HepG2 (cell line): ENCODE data around the gene RUSF1. TPM values are rescaled to one million over a fixed set of nuclear protein-coding genes. Genes with fewer than 3 reads are reported as not detected.

Source experiments
- ATRX ChIP-seq: sonication (generic); formaldehyde crosslinking; IDR thresholded peaks from 2 replicates; pipeline ENCODE4 v1.4.0; 2020; ENCODE audit warnings: missing genetic modification reagents, borderline replicate concordance
- FOSL1 ChIP-seq: sonication (generic); formaldehyde crosslinking; IDR thresholded peaks from 2 replicates; pipeline ENCODE4 v1.9.0; 2021; ENCODE audit warnings: missing genetic modification reagents, borderline replicate concordance
- FOXC1 ChIP-seq: sonication (generic); formaldehyde crosslinking; IDR thresholded peaks from 2 replicates; pipeline ENCODE4 v1.8.0; 2022; ENCODE audit warnings: mild to moderate bottlenecking, missing genetic modification reagents, borderline replicate concordance
- FOXK2 ChIP-seq: fragments of 450-650 bp; IDR thresholded peaks from 2 replicates; pipeline ENCODE4 v1.6.1; 2016
- HDAC2 ChIP-seq: sonication (generic); formaldehyde crosslinking; IDR thresholded peaks from 2 replicates; pipeline ENCODE4 v1.4.0; 2020; ENCODE audit warnings: missing genetic modification reagents
- KLF16 ChIP-seq, 2 experiments: sonication (generic) in 1 of 2; formaldehyde crosslinking in 1 of 2; IDR thresholded peaks; 2 replicates each; pipeline versions ENCODE4 v1.6.1 to v1.8.0; 2016 to 2023; ENCODE audit warnings: missing genetic modification reagents in 2 of 2, missing compliant biosample characterization in 1 of 2
- NFKBIZ ChIP-seq: IDR thresholded peaks from 2 replicates; pipeline ENCODE4 v1.6.1; 2018; ENCODE audit warnings: missing genetic modification reagents, missing compliant biosample characterization
- PAX8 ChIP-seq: sonication (generic); formaldehyde crosslinking; IDR thresholded peaks from 2 replicates; pipeline ENCODE4 v1.8.0; 2022; ENCODE audit warnings: mild to moderate bottlenecking, missing genetic modification reagents, borderline replicate concordance
- SMARCE1 ChIP-seq: fragments of 450-650 bp; IDR thresholded peaks from 2 replicates; pipeline ENCODE4 v1.6.1; 2017; ENCODE audit warnings: borderline replicate concordance
- SP5 ChIP-seq: IDR thresholded peaks from 2 replicates; pipeline ENCODE4 v1.6.1; 2016; ENCODE audit warnings: low read depth, borderline replicate concordance
- ZNF282 ChIP-seq: fragments of 450-650 bp; IDR thresholded peaks from 2 replicates; pipeline ENCODE4 v1.6.1; 2018; ENCODE audit not compliant: partially characterized antibody
- polyA plus RNA-seq, 8 experiments: library from polyadenylated mRNA; depleted of rRNA in 3 of 8; stranded (reverse) in 7 of 8; unstranded in 1 of 8; fragments of >200 nt; fragmentation: Illumina TruSeq in 4 of 8; extraction: Trizol in 4 of 8; gene quantifications; 2 replicates each; pipeline versions ENCODE4 v1.2.1 to v1.2.3, GENCODE V29; 2011 to 2016; ENCODE audit warnings: low read depth in 4 of 8, missing spikeins in 1 of 8, mixed read lengths in 1 of 8; ENCODE audit not compliant: insufficient read depth in 1 of 8
- total RNA-seq, 5 experiments: library from RNA; depleted of rRNA; stranded (reverse); fragments of >200 nt; fragmentation: Illumina TruSeq; extraction: Trizol; gene quantifications; 2 replicates each; pipeline ENCODE4 v1.2.3, GENCODE V29; 2016; ENCODE audit warnings: low read depth in 1 of 5
- TF ChIP-seq, protein P1 (sequence below): sonication (generic); formaldehyde crosslinking; IDR thresholded peaks from 2 replicates; pipeline ENCODE4 v1.4.0; 2020; ENCODE audit warnings: mild to moderate bottlenecking, missing genetic modification reagents
- TF ChIP-seq, protein P2 (sequence below): sonication (generic); formaldehyde crosslinking; IDR thresholded peaks from 2 replicates; pipeline ENCODE4 v1.5.1; 2020; ENCODE audit warnings: missing genetic modification reagents, mild to moderate bottlenecking, borderline replicate concordance
- TF ChIP-seq, protein P3 (sequence below): sonication (generic); formaldehyde crosslinking; IDR thresholded peaks from 2 replicates; pipeline ENCODE4 v1.4.0; 2020; ENCODE audit warnings: missing genetic modification reagents, borderline replicate concordance
- TF ChIP-seq, protein P4 (sequence below): sonication (generic); formaldehyde crosslinking; IDR thresholded peaks from 2 replicates; pipeline ENCODE4 v1.4.0; 2020; ENCODE audit warnings: missing genetic modification reagents

The RUSF1 gene
- total and polyA plus RNA-seq, 2 of the 13 experiments (the other 11 are each of a cell fraction or from before 2014, with no cell fraction given) = 40.8 to 50.2 TPM

DNA sequence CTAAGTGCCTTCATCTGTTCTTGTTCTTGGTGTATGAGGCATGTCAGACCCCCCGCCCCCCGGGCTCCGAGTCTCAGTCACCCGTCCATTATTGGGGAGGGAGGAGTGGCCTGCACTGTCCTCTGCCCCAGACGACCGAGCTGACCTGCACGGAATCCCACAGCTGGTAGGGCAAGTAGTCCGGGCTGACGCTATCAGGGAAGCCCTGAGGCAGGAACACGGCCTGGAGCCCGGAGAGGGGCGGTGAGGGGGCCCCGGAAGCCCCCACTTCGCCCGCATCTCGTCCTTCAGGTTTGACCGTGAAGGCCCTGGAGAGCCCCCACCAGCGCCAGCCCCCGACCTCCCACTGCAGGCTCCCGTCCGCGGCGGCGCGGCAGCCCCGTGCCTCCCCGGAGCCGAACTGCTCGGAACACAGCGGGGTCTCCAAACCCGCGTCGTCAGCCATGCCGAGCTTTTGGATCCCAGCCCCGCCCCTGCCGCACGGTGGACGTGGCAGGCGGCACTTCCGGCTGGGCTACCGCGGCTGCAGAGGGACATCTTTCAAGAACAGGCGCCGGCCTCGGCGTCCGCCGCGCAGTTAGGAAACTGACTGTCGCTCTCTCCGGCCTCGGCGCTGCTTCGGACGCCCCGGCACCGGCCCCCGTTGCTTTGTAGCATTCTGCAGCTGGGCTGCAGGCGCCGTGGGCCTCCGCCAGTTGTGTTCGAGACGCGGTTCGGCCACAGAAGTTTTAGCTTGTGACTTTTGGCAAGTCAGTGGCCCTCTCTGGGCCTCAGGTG lies at the start of gene RUSF1 (continued):
- peak in 1 of 2 experiments; percentile 99; a peak in 2 of 4 replicates for TF ChIP-seq KLF16 (CRISPR knock-in tag; IDR thresholded peaks at IDR 0.05)
- TF ChIP-seq FOXC1 (CRISPR knock-in tag) = peak; percentile 85; the same call in 1 of the 2 replicates
- TF ChIP-seq SMARCE1 = no peak
- TF ChIP-seq, protein P1, sequence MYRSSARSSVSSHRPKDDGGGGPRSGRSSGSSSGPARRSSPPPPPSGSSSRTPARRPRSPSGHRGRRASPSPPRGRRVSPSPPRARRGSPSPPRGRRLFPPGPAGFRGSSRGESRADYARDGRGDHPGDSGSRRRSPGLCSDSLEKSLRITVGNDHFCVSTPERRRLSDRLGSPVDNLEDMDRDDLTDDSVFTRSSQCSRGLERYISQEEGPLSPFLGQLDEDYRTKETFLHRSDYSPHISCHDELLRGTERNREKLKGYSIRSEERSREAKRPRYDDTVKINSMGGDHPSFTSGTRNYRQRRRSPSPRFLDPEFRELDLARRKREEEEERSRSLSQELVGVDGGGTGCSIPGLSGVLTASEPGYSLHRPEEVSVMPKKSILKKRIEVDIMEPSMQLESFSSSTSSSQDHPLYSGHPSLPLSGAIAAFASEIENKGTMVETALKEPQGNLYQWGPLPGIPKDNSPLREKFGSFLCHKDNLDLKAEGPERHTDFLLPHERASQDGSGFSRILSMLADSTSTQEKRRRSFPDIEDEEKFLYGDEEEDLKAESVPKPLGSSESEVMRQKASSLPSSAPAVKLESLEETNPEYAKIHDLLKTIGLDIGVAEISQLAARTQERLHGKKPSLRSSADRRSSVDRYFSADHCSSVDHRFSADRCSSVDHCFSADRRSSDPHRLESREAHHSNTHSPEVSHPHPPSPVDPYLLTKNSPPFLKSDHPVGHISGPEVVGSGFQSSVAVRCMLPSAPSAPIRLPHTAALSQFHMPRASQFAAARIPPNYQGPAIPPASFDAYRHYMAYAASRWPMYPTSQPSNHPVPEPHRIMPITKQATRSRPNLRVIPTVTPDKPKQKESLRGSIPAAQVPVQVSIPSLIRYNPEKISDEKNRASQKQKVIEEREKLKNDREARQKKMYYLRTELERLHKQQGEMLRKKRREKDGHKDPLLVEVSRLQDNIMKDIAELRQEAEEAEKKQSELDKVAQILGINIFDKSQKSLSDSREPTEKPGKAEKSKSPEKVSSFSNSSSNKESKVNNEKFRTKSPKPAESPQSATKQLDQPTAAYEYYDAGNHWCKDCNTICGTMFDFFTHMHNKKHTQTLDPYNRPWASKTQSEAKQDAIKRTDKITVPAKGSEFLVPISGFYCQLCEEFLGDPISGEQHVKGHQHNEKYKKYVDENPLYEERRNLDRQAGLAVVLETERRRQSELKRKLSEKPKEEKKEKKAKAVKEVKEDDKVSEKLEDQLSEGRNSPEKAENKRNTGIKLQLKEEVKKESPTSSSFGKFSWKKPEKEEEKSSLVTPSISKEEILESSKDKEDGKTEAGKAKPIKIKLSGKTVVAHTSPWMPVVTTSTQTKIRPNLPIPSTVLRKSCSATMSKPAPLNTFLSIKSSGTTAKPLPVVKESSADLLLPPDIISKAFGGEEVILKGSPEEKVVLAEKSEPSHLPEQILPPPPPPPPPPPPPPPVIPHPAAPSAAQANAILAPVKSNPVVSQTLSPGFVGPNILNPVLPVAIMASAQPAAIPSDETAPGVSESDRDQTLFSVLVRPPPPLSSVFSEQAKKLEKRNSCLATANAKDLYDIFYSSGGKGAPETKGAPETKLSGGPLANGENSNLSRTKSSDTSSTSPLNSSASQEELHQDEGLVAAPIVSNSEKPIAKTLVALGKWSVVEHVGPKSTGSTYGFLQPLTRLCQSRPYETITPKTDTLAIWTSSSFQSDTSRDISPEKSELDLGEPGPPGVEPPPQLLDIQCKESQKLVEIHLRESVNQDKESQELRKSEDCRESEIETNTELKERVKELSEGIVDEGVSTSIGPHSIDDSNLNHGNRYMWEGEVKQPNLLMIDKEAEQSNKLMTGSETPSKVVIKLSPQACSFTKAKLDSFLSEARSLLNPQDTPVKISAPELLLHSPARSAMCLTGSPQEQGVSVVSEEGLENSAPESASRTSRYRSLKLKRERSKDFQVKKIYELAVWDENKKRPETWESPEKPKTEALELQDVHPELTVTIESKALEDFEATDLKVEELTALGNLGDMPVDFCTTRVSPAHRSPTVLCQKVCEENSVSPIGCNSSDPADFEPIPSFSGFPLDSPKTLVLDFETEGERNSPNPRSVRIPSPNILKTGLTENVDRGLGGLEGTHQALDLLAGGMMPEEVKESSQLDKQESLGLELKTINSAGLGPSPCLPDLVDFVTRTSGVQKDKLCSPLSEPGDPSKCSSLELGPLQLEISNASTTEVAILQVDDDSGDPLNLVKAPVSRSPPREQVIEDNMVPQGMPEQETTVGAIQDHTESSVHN (CRISPR knock-in tag) = peak; percentile 68; the same call in 1 of the 2 replicates
- TF ChIP-seq HDAC2 (CRISPR knock-in tag) = peak; percentile 95
- TF ChIP-seq, protein P2, sequence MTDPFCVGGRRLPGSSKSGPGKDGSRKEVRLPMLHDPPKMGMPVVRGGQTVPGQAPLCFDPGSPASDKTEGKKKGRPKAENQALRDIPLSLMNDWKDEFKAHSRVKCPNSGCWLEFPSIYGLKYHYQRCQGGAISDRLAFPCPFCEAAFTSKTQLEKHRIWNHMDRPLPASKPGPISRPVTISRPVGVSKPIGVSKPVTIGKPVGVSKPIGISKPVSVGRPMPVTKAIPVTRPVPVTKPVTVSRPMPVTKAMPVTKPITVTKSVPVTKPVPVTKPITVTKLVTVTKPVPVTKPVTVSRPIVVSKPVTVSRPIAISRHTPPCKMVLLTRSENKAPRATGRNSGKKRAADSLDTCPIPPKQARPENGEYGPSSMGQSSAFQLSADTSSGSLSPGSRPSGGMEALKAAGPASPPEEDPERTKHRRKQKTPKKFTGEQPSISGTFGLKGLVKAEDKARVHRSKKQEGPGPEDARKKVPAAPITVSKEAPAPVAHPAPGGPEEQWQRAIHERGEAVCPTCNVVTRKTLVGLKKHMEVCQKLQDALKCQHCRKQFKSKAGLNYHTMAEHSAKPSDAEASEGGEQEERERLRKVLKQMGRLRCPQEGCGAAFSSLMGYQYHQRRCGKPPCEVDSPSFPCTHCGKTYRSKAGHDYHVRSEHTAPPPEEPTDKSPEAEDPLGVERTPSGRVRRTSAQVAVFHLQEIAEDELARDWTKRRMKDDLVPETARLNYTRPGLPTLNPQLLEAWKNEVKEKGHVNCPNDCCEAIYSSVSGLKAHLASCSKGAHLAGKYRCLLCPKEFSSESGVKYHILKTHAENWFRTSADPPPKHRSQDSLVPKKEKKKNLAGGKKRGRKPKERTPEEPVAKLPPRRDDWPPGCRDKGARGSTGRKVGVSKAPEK (CRISPR knock-in tag) = no peak
- TF ChIP-seq, protein P3, sequence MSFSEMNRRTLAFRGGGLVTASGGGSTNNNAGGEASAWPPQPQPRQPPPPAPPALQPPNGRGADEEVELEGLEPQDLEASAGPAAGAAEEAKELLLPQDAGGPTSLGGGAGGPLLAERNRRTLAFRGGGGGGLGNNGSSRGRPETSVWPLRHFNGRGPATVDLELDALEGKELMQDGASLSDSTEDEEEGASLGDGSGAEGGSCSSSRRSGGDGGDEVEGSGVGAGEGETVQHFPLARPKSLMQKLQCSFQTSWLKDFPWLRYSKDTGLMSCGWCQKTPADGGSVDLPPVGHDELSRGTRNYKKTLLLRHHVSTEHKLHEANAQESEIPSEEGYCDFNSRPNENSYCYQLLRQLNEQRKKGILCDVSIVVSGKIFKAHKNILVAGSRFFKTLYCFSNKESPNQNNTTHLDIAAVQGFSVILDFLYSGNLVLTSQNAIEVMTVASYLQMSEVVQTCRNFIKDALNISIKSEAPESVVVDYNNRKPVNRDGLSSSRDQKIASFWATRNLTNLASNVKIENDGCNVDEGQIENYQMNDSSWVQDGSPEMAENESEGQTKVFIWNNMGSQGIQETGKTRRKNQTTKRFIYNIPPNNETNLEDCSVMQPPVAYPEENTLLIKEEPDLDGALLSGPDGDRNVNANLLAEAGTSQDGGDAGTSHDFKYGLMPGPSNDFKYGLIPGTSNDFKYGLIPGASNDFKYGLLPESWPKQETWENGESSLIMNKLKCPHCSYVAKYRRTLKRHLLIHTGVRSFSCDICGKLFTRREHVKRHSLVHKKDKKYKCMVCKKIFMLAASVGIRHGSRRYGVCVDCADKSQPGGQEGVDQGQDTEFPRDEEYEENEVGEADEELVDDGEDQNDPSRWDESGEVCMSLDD = peak; percentile 35; the same call in 1 of the 2 replicates
- TF ChIP-seq ATRX (CRISPR knock-in tag) = no peak
- peak; percentile 94 for TF ChIP-seq PAX8 (CRISPR knock-in tag)
- peak; percentile 76 for TF ChIP-seq SP5 (CRISPR knock-in tag)
- no peak for TF ChIP-seq NFKBIZ
- TF ChIP-seq FOSL1 (CRISPR knock-in tag) = no peak
- TF ChIP-seq ZNF282 = no peak
- TF ChIP-seq, protein P4, sequence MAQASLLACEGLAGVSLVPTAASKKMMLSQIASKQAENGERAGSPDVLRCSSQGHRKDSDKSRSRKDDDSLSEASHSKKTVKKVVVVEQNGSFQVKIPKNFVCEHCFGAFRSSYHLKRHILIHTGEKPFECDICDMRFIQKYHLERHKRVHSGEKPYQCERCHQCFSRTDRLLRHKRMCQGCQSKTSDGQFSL (CRISPR knock-in tag) = no peak
- TF ChIP-seq FOXK2 = no peak
